Measurements from ENCODE around the gene POLDIP3. TPM values are rescaled to one million over a fixed set of nuclear protein-coding genes. Genes with fewer than 3 reads are reported as not detected.
"Not testable (repeated sequence)": the region's sequence is repeated elsewhere in the genome, so short reads cannot be mapped to it uniquely, and the experiment has no call there.

The POLDIP3 gene
- total RNA-seq, 2 experiments from 2014 or later: 71.4 to 74.7 TPM

DNA sequence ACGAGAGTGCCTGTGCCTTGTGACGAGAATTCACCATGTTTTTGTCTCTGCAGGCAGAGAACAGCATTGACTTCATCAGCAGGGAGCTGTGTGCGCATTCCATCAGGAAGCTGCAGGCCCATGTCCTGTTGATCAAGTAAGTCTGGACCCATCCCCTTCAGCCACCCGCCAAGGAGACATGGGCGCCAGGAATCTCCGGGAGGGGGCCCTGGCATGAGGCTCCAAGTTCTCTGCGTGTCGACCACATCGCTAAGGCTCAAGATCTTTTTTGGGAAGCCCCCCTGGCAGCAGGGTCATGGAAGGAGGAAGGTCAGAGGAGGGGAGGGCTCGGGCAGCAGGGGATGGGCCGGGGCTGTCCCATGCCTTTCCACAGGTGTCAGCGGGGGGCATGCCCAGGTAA, 43.6 kb downstream of the POLDIP3 start:
- H3K27me3 Mint-ChIP-seq, H3K9me3 Mint-ChIP-seq, H3K4me3 Mint-ChIP-seq, DNase-seq, H3K27ac Mint-ChIP-seq, H3K4me1 Mint-ChIP-seq: not testable (repeated sequence)
- H3K36me3 Mint-ChIP-seq (ENCODE audit: low read depth): peaks cover 12% of the 10 kb centered on the region
- CTCF ChIA-PET: interaction anchor here (0.6 kb wide), 1 partner anchor 64 kb away, joined by 3 read pairs; no protein-coding TSS in a partner anchor
- POLR2A ChIA-PET: interaction anchor here (1.1 kb wide), 1 partner anchor 63 kb away, joined by 4 read pairs; no protein-coding TSS in a partner anchor

DNA sequence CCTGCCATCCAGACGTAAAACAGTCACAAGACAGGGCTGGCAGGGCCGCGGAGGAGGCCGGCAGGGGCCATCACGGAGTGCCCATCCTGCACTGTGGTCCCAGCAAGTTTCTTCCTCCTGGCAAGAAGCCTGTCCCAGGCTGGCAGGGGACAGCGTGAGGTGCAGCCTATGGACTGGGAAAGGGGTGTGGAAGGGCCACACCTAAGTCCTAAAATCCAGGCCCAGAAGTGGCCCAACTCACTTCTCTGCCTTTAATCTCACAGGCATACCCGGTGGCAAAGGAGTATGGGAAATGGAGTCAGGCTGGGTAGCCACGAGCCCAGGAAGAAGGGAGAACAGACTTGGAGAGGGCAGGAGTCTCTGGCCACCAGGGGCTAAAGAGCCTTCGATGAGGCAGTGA, 44.1 kb downstream of the POLDIP3 start:
- H3K36me3 Mint-ChIP-seq (ENCODE audit: low read depth): peaks cover 12% of the 10 kb centered on the region
- not testable (repeated sequence) for H3K4me1 Mint-ChIP-seq, H3K27ac Mint-ChIP-seq, H3K27me3 Mint-ChIP-seq, H3K4me3 Mint-ChIP-seq, DNase-seq, H3K9me3 Mint-ChIP-seq
- CTCF ChIA-PET: interaction anchor here (0.6 kb wide), 1 partner anchor 63 kb away, joined by 3 read pairs; no protein-coding TSS in a partner anchor
- POLR2A ChIA-PET: interaction anchor here (1.1 to 1.5 kb wide), 3 partner anchors 12 to 62 kb away, joined by 3 to 4 read pairs (median 3); no protein-coding TSS in a partner anchor

DNA sequence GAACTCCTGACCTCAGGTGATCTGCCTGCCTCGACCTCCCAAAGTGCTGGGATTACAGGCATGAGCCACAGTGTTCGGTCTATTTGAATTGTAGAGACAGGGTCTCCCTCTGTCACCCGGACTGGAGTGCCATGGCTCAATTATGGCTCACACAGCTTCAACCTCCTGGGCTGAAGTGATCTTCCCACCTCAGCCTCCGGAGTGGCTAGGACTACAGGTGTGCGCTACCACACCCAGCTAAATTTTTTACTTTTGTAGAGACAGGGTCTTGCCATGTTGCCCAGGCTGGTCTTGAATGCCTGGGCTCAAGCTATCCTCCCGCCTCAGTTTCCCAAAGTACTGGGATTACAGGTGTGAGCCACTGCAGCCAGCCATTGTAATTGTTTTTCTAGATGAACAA, 46.7 kb downstream of the POLDIP3 start:
- CTCF ChIA-PET, H3K9me3 Mint-ChIP-seq, H3K27ac Mint-ChIP-seq, H3K4me1 Mint-ChIP-seq, H3K27me3 Mint-ChIP-seq, DNase-seq, H3K4me3 Mint-ChIP-seq: not testable (repeated sequence)
- H3K36me3 Mint-ChIP-seq (ENCODE audit: low read depth): peaks cover 12% of the 10 kb centered on the region
- POLR2A ChIA-PET: interaction anchor here (1.1 to 1.9 kb wide), 3 partner anchors 8 to 15 kb away, joined by 3 to 13 read pairs (median 5); partner anchors contain the start of gene SERHL2

DNA sequence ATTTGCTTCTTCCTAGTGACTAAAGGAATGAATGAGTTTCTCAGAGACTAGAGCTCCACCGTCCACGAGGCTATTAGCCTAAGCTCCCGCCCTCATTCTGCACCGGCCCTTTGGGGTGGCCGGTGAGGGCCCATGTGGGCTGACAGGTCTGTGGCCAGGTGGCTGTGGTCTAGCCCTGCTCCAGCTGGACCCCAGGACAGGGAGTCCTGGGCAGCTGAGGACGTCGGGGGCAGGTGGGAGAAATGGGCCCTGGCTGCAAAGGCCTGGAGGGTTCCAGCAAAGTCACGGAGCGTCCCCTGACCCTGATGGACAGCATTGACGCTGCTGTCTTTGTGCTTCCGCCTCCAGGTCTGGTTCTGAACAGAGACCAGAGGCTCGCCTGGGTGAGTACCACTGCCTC, 48.7 kb downstream of the POLDIP3 start:
- H3K4me3 Mint-ChIP-seq: no peak overlapping the region
- POLR2A ChIA-PET: interaction anchor here (0.7 to 1.5 kb wide), 3 partner anchors 12 to 48 kb away, joined by 3 read pairs; partner anchors contain the start of genes POLDIP3 and SERHL2

DNA sequence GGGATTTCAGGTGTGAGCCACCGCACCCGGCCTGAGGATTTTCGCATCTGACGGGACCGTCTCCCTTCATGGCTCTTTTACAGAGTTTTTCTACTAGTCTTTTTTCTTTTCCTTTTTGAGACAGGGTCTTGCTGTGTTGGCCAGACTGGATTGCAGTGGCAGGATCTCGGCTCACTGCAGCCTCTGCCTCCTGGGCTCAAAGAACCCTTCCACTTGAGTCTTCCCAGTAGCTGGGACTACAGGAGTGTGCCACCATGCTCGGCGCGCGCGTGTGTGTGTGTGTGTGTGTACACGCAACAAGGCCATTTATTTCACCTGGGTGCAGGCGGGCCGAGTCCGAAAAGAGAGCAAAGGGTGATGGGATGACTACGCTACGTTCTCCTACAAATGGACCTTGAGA, 50.0 kb downstream of the POLDIP3 start:
- POLR2A ChIA-PET: interaction anchor here (1.1 to 1.5 kb wide), 2 partner anchors 11 to 50 kb away, joined by 3 read pairs; partner anchors contain the start of genes POLDIP3 and SERHL2
- CTCF ChIA-PET: no interaction called here

More for the DNA sequence above, 48.7 kb downstream of the POLDIP3 start:
- H3K9me3 Mint-ChIP-seq: no peaks in the 10 kb centered on the region
- peaks cover 4% of the 10 kb centered on the region for H3K36me3 Mint-ChIP-seq (ENCODE audit: low read depth)
- H3K27ac Mint-ChIP-seq: no peak overlapping the region
- H3K27me3 Mint-ChIP-seq: no peaks in the 10 kb centered on the region
- CTCF ChIA-PET: no interaction called here
- H3K4me1 Mint-ChIP-seq: no peaks in the 10 kb centered on the region
- DNase-seq: no peak

DNA sequence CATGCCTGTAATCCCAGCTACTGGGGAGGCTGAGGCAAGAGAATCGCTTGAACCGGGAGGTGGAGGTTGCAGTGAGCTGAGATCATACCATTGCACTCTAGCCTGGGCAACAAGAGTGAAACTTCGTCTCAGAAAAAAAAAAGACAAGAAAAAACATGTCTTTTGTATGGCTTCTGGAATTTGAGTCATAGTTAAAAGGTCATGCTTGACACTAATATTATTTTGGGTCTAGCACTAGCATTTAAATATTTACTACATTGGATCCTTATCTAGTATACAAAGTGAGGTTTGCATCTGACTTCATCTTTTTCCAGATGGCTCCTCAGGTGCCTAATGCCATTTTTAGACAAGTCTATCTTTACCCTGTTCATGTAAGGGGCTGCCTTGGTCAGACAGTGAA, 50.7 kb downstream of the POLDIP3 start:
- POLR2A ChIA-PET; CTCF ChIA-PET; DNase-seq; H3K36me3 Mint-ChIP-seq (ENCODE audit: low read depth); H3K27me3 Mint-ChIP-seq; H3K4me1 Mint-ChIP-seq; H3K9me3 Mint-ChIP-seq; H3K27ac Mint-ChIP-seq; H3K4me3 Mint-ChIP-seq: not testable (repeated sequence)

More for the DNA sequence above, 50.0 kb downstream of the POLDIP3 start:
- Mint-ChIP-seq H3K27me3 (no peaks in the 10 kb centered on the region), H3K9me3 (no peaks in the 10 kb centered on the region), H3K4me1 (no peaks in the 10 kb centered on the region), H3K4me3 (no peak overlapping the region), H3K27ac (no peak overlapping the region), H3K36me3 (ENCODE audit: low read depth) (peaks cover 2% of the 10 kb centered on the region)
- no peak for DNase-seq

GRCh38 chr22:42562684-42563083, 52.0 kb downstream of the POLDIP3 start:
- Mint-ChIP-seq H3K9me3 (no peaks in the 10 kb centered on the region), H3K4me3 (no peak overlapping the region), H3K27me3 (no peaks in the 10 kb centered on the region), H3K27ac (no peak overlapping the region), H3K36me3 (ENCODE audit: low read depth) (peaks cover 2% of the 10 kb centered on the region), H3K4me1 (no peaks in the 10 kb centered on the region)
- no peak for DNase-seq
- POLR2A ChIA-PET: no interaction called here
- CTCF ChIA-PET: no interaction called here

GRCh38 chr22:42562279-42562678, 52.4 kb downstream of the POLDIP3 start:
- POLR2A ChIA-PET: no interaction called here
- CTCF ChIA-PET: no interaction called here

GRCh38 chr22:42561856-42562255, 52.8 kb downstream of the POLDIP3 start:
- H3K4me3 Mint-ChIP-seq: no peak overlapping the region
- H3K27ac Mint-ChIP-seq: no peak overlapping the region
- peaks cover 2% of the 10 kb centered on the region for H3K36me3 Mint-ChIP-seq (ENCODE audit: low read depth)
- CTCF ChIA-PET: interaction anchor here (1.3 kb wide), 1 partner anchor 8 kb away, joined by 3 read pairs; no protein-coding TSS in a partner anchor
- DNase-seq: no peak
- no peaks in the 10 kb centered on the region for H3K27me3 Mint-ChIP-seq
- H3K9me3 Mint-ChIP-seq: no peaks in the 10 kb centered on the region
- no peaks in the 10 kb centered on the region for H3K4me1 Mint-ChIP-seq
- POLR2A ChIA-PET: no interaction called here

More at GRCh38 chr22:42562279-42562678, 52.4 kb downstream of the POLDIP3 start:
- H3K4me1 Mint-ChIP-seq: no peaks in the 10 kb centered on the region
- H3K27me3 Mint-ChIP-seq: no peaks in the 10 kb centered on the region
- no peak overlapping the region for H3K27ac Mint-ChIP-seq
- DNase-seq: no peak
- no peak overlapping the region for H3K4me3 Mint-ChIP-seq
- no peaks in the 10 kb centered on the region for H3K9me3 Mint-ChIP-seq
- peaks cover 2% of the 10 kb centered on the region for H3K36me3 Mint-ChIP-seq (ENCODE audit: low read depth)

GRCh38 chr22:42560781-42561180, 53.9 kb downstream of the POLDIP3 start:
- H3K9me3 Mint-ChIP-seq: no peaks in the 10 kb centered on the region
- H3K4me1 Mint-ChIP-seq: no peaks in the 10 kb centered on the region
- no peak for DNase-seq
- peaks cover 2% of the 10 kb centered on the region for H3K36me3 Mint-ChIP-seq (ENCODE audit: low read depth)
- no peaks in the 10 kb centered on the region for H3K27me3 Mint-ChIP-seq
- ChIA-PET CTCF (interaction anchor here (0.7 to 1.3 kb wide), 3 partner anchors 9 to 386 kb away, joined by 3 read pairs; no protein-coding TSS in a partner anchor), POLR2A (interaction anchor here (1.3 kb wide), 1 partner anchor 13 kb away, joined by 3 read pairs; no protein-coding TSS in a partner anchor)
- H3K27ac Mint-ChIP-seq: no peak overlapping the region
- no peak overlapping the region for H3K4me3 Mint-ChIP-seq

DNA sequence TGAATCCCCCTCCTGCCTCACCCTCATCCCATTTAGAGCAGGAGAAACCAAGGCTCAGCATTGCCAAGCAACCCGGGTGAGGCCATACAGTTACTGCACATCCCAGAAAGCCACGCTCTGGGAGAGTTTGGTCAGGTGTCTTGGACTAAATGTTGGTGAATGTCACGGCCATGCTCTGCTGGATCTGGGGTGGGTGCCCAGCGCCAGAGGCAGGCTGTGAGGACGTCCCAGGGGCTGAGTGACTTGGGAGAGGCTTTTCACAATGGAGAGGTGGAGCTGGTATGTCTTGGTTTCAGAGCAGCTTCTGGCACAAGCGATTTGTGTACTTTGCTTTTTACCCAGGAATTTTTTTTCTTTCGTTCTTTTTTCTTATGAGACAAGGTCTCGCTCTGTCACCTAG, 54.3 kb downstream of the POLDIP3 start:
- Mint-ChIP-seq H3K36me3 (ENCODE audit: low read depth) (peaks cover 2% of the 10 kb centered on the region), H3K4me3 (no peak overlapping the region), H3K27me3 (no peaks in the 10 kb centered on the region), H3K4me1 (no peaks in the 10 kb centered on the region), H3K27ac (no peak overlapping the region), H3K9me3 (no peaks in the 10 kb centered on the region)
- ChIA-PET POLR2A (interaction anchor here (1.3 kb wide), 2 partner anchors 8 to 14 kb away, joined by 3 to 5 read pairs; no protein-coding TSS in a partner anchor), CTCF (interaction anchor here (1.0 kb wide), 1 partner anchor 386 kb away, joined by 3 read pairs; no protein-coding TSS in a partner anchor)
- DNase-seq: no peak

GRCh38 chr22:42553475-42554361, 61.0 kb downstream of the POLDIP3 start, which contains the start of gene SERHL2:
Gene SERHL2 (plus strand): TSS chr22:42553956. CDS start chr22:42554021, 65 bp downstream.
- no peak within 1 kb of the TSS for H3K27ac Mint-ChIP-seq
- ChIA-PET POLR2A (interaction anchor here (0.7 to 1.0 kb wide), 4 partner anchors 12 to 61 kb away, joined by 3 read pairs; partner anchors contain the start of gene POLDIP3), CTCF (no interaction called here)

GRCh38 chr22:42552294-42552647, 62.4 kb downstream of the POLDIP3 start:
- peak overlapping the region; percentile 74 for H3K4me3 Mint-ChIP-seq
- H3K27me3 Mint-ChIP-seq; H3K9me3 Mint-ChIP-seq; DNase-seq; H3K36me3 Mint-ChIP-seq (ENCODE audit: low read depth): not testable (repeated sequence)
- ChIA-PET CTCF (interaction anchor here (0.6 kb wide), 1 partner anchor 11 kb away, joined by 4 read pairs; no protein-coding TSS in a partner anchor), POLR2A (interaction anchor here (0.7 to 1.7 kb wide), 2 partner anchors 15 to 62 kb away, joined by 3 to 7 read pairs; partner anchors contain the start of gene POLDIP3)
- peak overlapping the region; percentile 78 for H3K27ac Mint-ChIP-seq
- H3K4me1 Mint-ChIP-seq: peaks cover 20% of the 10 kb centered on the region

More at GRCh38 chr22:42553475-42554361, 61.0 kb downstream of the POLDIP3 start, which contains the start of gene SERHL2:
- Mint-ChIP-seq H3K27me3 (peaks cover 2% of the 10 kb centered on the region), H3K4me3 (peak within 1 kb of the TSS; percentile 71), H3K36me3 (ENCODE audit: low read depth) (no peaks in the 10 kb centered on the region), H3K4me1 (peaks cover 20% of the 10 kb centered on the region), H3K9me3 (no peaks in the 10 kb centered on the region)
- DNase-seq: peak; percentile 87

All from activated CD4-positive, alpha-beta memory T cell treated with anti-CD3 and anti-CD28 coated beads, Interleukin-2, amount 10 ng/mL, durations not matched to agents 7 days and 5 days (primary cell).